ENCODE measurements around the gene ADAMTSL3.

DNA sequence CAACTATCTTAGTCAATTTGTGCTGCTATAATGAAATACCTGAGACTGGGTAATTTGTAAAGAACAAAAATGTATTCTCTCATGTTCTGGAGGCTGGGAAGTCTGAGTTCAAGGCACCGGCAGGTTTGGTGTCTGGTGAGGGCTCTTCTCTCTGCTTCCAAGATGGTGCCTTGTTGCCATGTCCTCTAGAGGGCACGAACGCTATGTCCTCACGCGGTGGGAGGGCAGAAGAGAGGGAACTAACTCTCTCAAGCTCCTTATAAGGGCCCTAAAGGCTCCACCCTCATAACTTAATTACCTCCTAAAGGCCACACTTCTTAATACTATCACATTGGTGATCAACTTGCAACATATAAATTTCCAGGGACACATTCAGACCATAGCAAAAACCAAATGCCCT, 108.4 kb downstream of the ADAMTSL3 start:
- TF ChIP-seq, protein P1, sequence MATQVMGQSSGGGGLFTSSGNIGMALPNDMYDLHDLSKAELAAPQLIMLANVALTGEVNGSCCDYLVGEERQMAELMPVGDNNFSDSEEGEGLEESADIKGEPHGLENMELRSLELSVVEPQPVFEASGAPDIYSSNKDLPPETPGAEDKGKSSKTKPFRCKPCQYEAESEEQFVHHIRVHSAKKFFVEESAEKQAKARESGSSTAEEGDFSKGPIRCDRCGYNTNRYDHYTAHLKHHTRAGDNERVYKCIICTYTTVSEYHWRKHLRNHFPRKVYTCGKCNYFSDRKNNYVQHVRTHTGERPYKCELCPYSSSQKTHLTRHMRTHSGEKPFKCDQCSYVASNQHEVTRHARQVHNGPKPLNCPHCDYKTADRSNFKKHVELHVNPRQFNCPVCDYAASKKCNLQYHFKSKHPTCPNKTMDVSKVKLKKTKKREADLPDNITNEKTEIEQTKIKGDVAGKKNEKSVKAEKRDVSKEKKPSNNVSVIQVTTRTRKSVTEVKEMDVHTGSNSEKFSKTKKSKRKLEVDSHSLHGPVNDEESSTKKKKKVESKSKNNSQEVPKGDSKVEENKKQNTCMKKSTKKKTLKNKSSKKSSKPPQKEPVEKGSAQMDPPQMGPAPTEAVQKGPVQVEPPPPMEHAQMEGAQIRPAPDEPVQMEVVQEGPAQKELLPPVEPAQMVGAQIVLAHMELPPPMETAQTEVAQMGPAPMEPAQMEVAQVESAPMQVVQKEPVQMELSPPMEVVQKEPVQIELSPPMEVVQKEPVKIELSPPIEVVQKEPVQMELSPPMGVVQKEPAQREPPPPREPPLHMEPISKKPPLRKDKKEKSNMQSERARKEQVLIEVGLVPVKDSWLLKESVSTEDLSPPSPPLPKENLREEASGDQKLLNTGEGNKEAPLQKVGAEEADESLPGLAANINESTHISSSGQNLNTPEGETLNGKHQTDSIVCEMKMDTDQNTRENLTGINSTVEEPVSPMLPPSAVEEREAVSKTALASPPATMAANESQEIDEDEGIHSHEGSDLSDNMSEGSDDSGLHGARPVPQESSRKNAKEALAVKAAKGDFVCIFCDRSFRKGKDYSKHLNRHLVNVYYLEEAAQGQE (IDR thresholded peaks at IDR 0.05; ENCODE audit: low read depth, low read length): no peak
- no peak for TF ChIP-seq POLR2AphosphoS5 (IDR thresholded peaks at IDR 0.05; ENCODE audit: low read depth, low read length)
- no peak for TF ChIP-seq NFIC (IDR thresholded peaks at IDR 0.05; ENCODE audit: borderline replicate concordance)
- no peak for TF ChIP-seq CTCF (IDR thresholded peaks at IDR 0.05)
- TF ChIP-seq NRF1 (IDR thresholded peaks at IDR 0.05; ENCODE audit: low read depth, low read length): no peak
- no peak for TF ChIP-seq RFX5 (IDR thresholded peaks at IDR 0.05; ENCODE audit: low read length)
- TF ChIP-seq CHD2 (IDR thresholded peaks at IDR 0.05; ENCODE audit: low read length, partially characterized antibody): no peak
- no peak for TF ChIP-seq EP300 (IDR thresholded peaks at IDR 0.05; ENCODE audit: borderline replicate concordance in 1 of 2, low read depth in 1 of 2, low read length in 1 of 2)
- TF ChIP-seq, protein P2, sequence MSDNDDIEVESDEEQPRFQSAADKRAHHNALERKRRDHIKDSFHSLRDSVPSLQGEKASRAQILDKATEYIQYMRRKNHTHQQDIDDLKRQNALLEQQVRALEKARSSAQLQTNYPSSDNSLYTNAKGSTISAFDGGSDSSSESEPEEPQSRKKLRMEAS (IDR thresholded peaks at IDR 0.05; ENCODE audit: low read depth): no peak
- TF ChIP-seq, protein P3, sequence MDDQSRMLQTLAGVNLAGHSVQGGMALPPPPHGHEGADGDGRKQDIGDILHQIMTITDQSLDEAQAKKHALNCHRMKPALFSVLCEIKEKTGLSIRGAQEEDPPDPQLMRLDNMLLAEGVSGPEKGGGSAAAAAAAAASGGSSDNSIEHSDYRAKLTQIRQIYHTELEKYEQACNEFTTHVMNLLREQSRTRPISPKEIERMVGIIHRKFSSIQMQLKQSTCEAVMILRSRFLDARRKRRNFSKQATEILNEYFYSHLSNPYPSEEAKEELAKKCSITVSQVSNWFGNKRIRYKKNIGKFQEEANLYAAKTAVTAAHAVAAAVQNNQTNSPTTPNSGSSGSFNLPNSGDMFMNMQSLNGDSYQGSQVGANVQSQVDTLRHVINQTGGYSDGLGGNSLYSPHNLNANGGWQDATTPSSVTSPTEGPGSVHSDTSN (IDR thresholded peaks at IDR 0.05): no peak
- TF ChIP-seq GATA2 (CRISPR knock-in tag; IDR thresholded peaks at IDR 0.05): no peak
- no peak for TF ChIP-seq TEAD4 (IDR thresholded peaks at IDR 0.05; ENCODE audit: borderline replicate concordance, insufficient read depth)

All from SK-N-SH (cell line).